Measurements from ENCODE around the gene CHMP5.

CHMP5 gene

GRCh38 chr9:33320230-33320567 is 55.4 kb downstream of the CHMP5 start:
- DNase-seq = no peak

DNA sequence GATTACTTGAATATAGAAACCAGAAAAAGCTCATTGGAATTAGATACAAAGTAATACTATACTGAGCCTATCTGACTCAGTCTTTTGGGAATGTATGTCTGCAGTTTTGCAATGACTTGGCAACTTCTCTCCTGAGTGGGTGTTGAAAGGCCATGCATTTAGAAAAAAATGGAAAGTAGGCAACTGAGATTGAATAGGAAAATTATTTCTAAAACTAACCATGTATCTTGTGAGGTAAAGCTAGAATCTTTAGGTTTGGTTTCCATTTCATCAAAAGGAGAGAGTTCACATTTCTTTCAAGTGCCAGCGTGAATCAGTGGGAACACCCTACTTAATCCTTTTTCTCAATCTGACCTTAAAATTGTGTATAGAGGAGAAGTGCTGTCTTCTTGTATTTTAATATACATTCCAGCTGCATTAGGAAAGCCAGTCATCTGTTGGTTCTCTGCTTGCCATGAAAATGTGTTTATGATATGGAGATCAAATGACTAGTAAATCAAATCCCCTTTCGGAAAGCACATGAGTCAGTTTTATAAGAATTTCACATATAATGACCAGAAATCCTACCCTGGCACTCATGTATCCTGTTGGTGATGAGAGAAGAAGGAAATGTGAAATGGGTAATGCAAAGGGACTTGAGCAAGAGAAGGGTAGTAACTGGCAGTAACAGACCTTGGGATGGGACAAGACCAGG is 55.9 kb downstream of the CHMP5 start:
- no peak for DNase-seq

GRCh38 chr9:33329117-33329563 is 64.3 kb downstream of the CHMP5 start:
- no peak for DNase-seq

DNA sequence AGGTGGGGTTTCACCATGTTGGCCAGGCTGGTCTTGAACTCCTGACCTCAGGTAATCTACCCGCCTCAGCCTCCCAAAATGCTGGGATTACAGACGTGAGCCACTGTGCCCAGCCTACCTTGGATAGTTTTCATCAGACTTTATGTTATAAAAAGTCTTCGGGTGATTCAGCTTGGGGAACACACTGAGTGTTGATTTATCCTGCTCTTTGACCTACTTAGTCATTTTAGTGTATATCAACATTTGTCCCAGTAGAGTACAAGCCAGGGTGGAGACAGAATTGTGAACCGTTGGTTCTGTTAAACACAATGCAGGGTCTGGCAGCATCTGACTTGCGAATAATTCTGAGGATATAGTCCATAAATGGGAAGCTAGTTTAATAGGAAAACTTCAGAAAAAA is 65.1 kb downstream of the CHMP5 start:
- DNase-seq = no peak

DNA sequence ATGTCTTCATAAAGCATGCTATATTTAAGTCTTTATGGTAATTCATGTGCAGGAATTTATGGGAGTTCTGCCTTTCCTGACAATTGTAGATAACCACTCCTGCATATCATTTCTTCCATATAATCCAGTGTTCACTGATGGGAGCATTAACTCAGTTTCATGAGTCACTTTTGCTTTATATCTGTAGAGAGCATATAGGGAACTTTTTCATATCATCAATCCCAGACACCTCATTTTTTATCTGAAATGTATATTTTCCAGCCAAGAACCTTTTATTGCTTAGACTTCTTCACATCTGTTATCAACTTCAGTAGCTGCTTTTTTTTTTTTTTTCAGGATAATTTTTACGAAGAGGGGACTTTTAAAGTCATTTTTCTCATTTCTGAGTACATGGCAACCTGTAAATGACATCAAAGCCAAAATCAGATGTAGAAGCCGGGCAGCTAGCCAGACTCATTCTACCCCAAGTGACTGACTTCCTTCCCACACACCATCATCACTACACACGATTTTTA is 66.6 kb downstream of the CHMP5 start:
- no peak for DNase-seq

Measured in NCI-H2081 (cell line).